HTERT RPE-1 (cell line): ENCODE results near the gene DOCK4.

Experiments used
- in situ Hi-C: fragments of 300-500 bp; cut with MboI; formaldehyde crosslinking; loops from 4 replicates; pipeline ENCODE4 v1.14.3; 2020; ENCODE audit warnings: low sequenced_read_pairs

Gene DOCK4

DNA sequence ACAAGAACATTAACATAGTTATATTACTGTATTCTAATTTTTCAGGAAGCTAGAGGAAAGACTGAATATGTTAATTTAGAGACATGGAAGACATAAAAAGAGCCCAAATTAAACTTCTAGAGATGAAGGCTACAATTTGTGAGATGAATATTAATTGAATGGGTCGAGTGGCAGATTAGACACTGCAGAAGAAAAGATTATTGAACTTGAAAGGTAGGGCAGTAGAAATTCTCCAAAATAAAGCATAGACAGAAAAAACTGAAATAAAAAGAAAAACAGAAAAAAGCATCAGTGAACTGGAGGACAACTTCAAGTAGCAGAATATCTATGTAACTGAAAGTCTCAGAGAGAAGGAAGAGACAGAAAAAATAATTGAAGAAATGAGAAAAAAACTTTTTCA is 369.6 kb downstream of the DOCK4 start:
- in situ Hi-C loops, result no loop called here

DNA sequence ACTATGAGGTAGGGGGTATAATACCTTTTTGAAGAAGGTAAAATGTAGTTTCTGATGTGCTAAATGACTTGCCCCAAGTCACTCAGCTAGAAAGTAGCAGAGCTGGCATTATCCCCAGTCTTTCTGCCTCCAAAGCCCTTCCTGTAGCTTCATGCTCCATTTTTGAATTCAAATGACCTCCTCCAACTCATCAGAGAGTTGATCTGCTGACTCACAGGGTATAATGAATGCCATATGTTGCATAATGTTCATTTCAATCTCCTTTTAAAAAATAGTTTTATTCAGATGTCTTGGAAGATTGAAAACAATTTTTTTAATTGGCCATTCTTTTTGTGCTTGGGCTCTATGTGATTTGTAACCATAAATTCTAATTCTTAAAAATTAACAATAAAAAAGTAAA is 371.1 kb downstream of the DOCK4 start:
- in situ Hi-C loops, result no loop called here

- in situ Hi-C loops, result no loop called here
Measured at GRCh38 chr7:111834367-111834766, 371.8 kb downstream of the DOCK4 start.

- in situ Hi-C loops, result no loop called here
Measured at GRCh38 chr7:111833466-111833865, 372.7 kb downstream of the DOCK4 start.

DNA sequence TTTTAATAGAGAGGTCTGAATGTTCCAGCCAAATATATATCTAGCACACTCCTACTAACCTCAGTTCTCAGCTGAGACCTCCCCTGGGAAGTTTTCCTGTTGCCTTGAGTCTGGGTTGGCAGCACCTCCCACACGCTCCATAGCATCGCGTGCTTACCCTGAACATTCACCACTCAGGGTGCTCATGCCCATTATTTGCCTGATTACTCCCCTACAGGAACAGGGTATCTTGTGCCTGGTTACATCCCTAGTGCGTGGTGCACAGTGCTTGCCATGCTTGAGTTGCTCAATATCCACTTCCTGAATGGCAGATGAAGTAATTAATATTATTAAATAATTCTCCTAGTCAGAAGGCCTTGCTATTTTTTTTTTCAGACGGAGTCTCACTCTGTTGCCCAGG is 374.0 kb downstream of the DOCK4 start:
- in situ Hi-C loops, result no loop called here

DNA sequence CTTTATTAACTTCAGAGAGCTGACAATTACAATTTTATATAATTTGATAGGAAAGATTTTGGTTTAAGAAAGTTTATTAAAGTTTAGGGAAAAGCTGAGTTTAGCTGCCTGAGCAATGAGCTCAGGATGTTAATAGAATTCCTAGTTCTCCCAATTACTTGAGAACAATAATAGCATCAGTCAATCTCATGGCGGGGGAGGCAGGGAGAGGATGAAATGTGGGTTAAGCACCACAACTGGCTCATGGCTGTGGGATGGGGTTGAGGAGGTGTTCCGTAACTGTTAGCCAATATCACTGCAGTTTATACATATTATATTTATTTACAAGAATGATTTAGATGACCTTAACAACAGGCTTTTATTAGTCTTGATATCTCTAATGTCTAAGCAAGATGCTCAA is 377.0 kb downstream of the DOCK4 start:
- in situ Hi-C loops, result no loop called here

- in situ Hi-C loops, result no loop called here
Measured at GRCh38 chr7:111827863-111828504, 378.2 kb downstream of the DOCK4 start.

GRCh38 chr7:111825046-111825445 is 381.2 kb downstream of the DOCK4 start:
- in situ Hi-C loops, result no loop called here

DNA sequence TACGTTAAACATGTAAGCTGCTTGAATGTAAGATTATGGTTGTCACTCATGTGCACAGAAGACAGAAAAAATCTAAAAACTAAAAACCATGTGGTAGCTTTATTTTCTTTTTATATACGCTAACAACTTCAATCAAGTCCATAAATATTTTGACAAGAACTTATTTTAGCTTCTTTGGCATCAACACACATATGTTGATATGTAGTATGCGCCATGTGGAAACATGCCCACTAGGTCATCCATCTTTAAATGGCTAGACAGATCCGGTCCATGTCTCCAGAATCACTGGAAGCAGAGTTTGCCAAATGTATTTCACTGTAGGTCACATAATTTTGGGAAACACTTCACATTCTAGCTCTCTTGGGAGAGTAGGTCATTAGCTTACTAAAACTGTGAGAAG is 382.4 kb downstream of the DOCK4 start:
- in situ Hi-C loops, result no loop called here

- in situ Hi-C loops, result no loop called here
Measured at GRCh38 chr7:111821046-111821445, 385.2 kb downstream of the DOCK4 start.

DNA sequence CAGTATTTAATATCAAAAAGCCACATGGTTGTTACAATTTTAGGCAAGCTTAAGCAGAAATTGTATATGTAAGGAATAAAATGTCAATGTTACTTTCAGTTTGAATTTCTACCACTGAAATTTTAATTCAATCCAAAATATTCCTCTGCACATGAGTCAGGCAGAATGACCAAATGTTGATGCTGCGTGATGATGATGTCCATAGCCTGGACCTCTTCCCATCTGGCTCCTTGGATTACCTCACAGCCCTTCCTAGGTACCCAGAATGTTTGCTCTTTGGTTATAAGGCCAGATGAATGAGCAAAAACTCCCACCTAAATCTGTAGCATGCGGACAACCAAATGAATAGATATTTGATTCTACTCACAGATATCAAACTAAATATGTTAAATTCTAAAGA is 385.6 kb downstream of the DOCK4 start:
- in situ Hi-C loops, result no loop called here

- in situ Hi-C loops, result no loop called here
Measured at GRCh38 chr7:111820121-111820520, 386.1 kb downstream of the DOCK4 start.

GRCh38 chr7:111815354-111815753 is 390.8 kb downstream of the DOCK4 start:
- in situ Hi-C loops, result no loop called here

GRCh38 chr7:111813306-111813705 is 392.9 kb downstream of the DOCK4 start:
- in situ Hi-C loops, result no loop called here

DNA sequence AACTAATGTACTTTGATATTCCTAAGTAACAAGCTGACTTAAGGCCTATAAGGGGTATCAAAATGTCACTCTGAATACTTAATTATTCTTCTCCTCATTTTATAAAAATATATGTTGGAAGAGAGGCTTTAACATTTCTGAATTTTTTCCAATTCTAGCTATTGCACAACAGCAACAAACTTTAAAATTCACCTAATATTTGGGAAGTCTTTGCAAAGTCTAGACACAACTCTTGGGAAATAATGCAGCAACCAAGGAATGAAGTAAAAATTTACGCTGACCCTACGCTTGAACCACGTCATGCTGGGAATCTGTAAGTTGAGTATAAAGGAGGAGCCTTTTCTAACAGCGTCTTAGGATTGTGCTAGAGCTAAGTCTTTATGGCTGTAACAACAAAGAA is 400.0 kb downstream of the DOCK4 start:
- in situ Hi-C loops, result no loop called here

- in situ Hi-C loops, result no loop called here
Measured at GRCh38 chr7:111803015-111803758, 403.0 kb downstream of the DOCK4 start.

DNA sequence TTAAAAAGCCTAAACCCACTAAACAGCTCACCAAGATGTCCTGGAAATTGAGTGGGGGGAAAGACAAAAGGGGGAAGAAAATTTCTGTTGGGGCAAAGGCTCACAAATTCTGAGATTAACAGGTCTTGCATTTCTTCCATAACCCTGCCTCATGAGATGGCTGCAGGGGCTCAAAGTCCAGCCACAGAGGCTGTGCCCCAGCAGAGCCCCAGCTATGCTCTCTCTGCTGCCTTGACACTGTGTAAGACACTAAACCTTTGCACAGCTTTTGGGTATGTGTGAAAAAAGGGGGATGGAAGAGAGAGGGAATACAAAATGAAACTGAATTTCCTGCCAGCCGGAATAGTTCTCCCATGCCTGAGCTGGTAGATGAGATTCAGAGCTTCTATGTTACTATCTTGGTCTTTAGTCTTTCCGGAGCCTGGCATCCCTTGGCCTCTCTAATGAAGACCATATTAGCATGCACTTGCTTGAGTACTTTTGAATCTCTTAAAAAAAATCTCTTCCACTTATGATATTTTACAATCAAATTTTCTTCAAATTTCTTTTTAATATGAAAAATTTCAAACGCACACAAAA is 403.9 kb downstream of the DOCK4 start:
- in situ Hi-C loops, result no loop called here

DNA sequence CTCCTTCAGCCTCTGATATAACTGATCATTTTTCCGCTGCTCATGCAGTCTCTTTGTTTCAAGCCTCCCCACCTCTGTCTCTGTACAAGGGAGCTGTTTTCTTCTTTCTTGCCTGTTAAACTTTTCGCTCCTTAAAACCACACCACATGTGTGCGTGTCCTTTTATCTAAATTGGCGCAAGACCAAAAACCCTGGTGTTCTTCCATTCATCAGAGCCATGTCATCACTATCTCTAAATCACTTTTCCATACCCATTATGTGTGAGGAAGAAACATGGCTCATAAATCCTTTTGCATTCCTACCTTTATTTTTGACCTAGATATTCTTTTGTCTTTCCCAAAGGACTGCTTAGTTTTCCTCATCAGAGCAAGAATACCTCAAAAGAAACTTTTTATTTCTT is 404.9 kb downstream of the DOCK4 start:
- in situ Hi-C loops, result no loop called here

- in situ Hi-C loops, result no loop called here
Measured at GRCh38 chr7:111796671-111797070, 409.5 kb downstream of the DOCK4 start.

DNA sequence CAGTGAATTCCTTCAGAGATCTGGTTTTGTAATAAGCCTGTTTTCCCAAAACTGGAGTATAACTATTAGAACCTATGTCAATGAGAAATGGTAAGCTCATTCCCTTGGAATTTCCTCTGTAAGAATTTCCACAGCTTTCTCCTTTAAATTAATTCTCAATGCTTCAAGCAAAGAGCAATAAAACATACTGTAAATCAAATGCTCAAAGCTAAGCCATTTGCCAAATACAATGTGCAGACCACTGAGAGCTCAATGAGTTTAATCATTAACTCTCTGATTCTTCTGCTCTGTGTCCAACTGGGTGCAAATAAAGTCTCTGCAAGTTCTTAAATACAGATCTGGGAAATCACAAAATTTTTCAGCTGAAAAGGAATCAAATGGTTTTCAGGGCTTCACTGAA is 416.3 kb downstream of the DOCK4 start:
- in situ Hi-C loops, result no loop called here

DNA sequence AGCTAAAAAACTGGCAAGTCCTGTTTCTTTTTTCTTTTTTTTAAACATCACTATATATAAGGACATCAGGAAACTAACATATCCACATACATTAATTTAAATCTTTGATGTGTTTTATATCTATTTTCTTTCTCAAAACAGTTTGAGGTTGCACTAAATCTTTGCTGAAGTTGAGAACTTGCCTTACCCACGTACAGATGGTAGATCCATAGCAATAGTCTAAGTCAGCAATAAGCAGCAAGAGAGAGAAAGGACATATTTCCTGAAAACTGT is 417.2 kb downstream of the DOCK4 start:
- in situ Hi-C loops, result no loop called here

GRCh38 chr7:111788286-111789047 is 417.7 kb downstream of the DOCK4 start:
- in situ Hi-C loops, result no loop called here
